GM18499 (cell line): ENCODE measurements around the gene NLRC3.

Experiments
- ATAC-seq: cut with Tn5 transposase; IDR thresholded peaks from one replicate; pipeline ENCODE4 v1.9.1; 2021; ENCODE audit warnings: moderate number of reproducible peaks; ENCODE audit not compliant: insufficient read depth, unreplicated experiment

The NLRC3 gene

GRCh38 chr16:3580686-3581085 lies 3.5 kb upstream of the NLRC3 start:
- no peak for ATAC-seq

- ATAC-seq = no peak
Observed at GRCh38 chr16:3580251-3580651, 3.0 kb upstream of the NLRC3 start.

- ATAC-seq = no peak
Observed at GRCh38 chr16:3579776-3580175, 2.6 kb upstream of the NLRC3 start.

- no peak for ATAC-seq
Observed at GRCh38 chr16:3578610-3579551, 1.7 kb upstream of the NLRC3 start.

- ATAC-seq = no peak
Observed at GRCh38 chr16:3578121-3578520, 918 bp upstream of the NLRC3 start.

- no peak for ATAC-seq
Observed at GRCh38 chr16:3576211-3576610, 992 bp downstream of the NLRC3 start.

- no peak for ATAC-seq
Observed at GRCh38 chr16:3575491-3575890, 1.7 kb downstream of the NLRC3 start.

- ATAC-seq = no peak
Observed at GRCh38 chr16:3574195-3574594, 3.0 kb downstream of the NLRC3 start.

GRCh38 chr16:3573146-3573815 lies 3.9 kb downstream of the NLRC3 start:
- ATAC-seq = no peak

GRCh38 chr16:3570420-3571062 lies 6.7 kb downstream of the NLRC3 start:
- no peak for ATAC-seq

- no peak for ATAC-seq
Observed at GRCh38 chr16:3569851-3570250, 7.4 kb downstream of the NLRC3 start.

GRCh38 chr16:3566990-3567389 lies 10.2 kb downstream of the NLRC3 start:
- no peak for ATAC-seq

GRCh38 chr16:3564889-3565141 lies 12.4 kb downstream of the NLRC3 start:
- no peak for ATAC-seq

GRCh38 chr16:3564130-3564888 lies 12.9 kb downstream of the NLRC3 start:
- no peak for ATAC-seq

- no peak for ATAC-seq
Observed at GRCh38 chr16:3562914-3563480, 14.2 kb downstream of the NLRC3 start.

- ATAC-seq = no peak
Observed at GRCh38 chr16:3561626-3562025, 15.6 kb downstream of the NLRC3 start.

GRCh38 chr16:3554351-3554928 lies 22.8 kb downstream of the NLRC3 start:
- no peak for ATAC-seq

- ATAC-seq = no peak
Observed at GRCh38 chr16:3553138-3553923, 23.9 kb downstream of the NLRC3 start.
